Measurements from ENCODE around the gene GMDS.

The GMDS gene

GRCh38 chr6:1910621-1911407 is 334.6 kb downstream of the GMDS start:
- Histone ChIP-seq H3K4me3 (ENCODE audit: insufficient read depth, low read depth, low read length, poor library complexity, severe bottlenecking) (no peak overlapping the region), H3K27me3 (replicated peaks; ENCODE audit: control insufficient read depth, insufficient read depth, low read length, poor library complexity, severe bottlenecking) (no peaks in the 10 kb centered on the region), H3K36me3 (ENCODE audit: control insufficient read depth, insufficient read depth, low read length) (no peaks in the 10 kb centered on the region), H3K4me1 (ENCODE audit: control insufficient read depth, insufficient read depth, low read length, poor library complexity, severe bottlenecking) (no peaks in the 10 kb centered on the region), H3K27ac (ENCODE audit: insufficient read depth, low read length, poor library complexity, severe bottlenecking) (no peak overlapping the region), H3K9me3 (ENCODE audit: control insufficient read depth, low read length) (no peaks in the 10 kb centered on the region)
- DNase-seq, result no peak

DNA sequence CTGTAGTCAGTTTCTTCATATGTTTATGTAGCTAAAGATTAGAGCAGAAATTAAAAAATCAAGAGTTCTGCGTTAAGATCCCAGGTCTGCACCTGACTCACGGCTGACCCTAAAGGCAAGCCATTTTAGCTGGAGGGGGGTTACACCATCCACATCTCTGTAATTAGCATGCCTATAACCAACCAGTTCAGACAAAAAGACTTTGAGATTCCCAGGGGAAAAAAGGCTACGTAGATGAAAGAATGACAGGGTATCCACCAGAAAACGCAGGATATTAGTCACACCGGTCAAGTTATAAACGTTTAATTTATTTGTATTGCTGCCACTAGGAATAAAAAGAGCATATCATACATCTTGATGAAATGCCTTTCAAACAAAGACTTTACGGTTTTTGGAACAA is 336.6 kb downstream of the GMDS start:
- no peaks in the 10 kb centered on the region for H3K36me3 ChIP-seq (ENCODE audit: control insufficient read depth, insufficient read depth, low read length)
- H3K27ac ChIP-seq (ENCODE audit: insufficient read depth, low read length, poor library complexity, severe bottlenecking), result no peak overlapping the region
- no peaks in the 10 kb centered on the region for H3K4me1 ChIP-seq (ENCODE audit: control insufficient read depth, insufficient read depth, low read length, poor library complexity, severe bottlenecking)
- H3K9me3 ChIP-seq (ENCODE audit: control insufficient read depth, low read length), result no peaks in the 10 kb centered on the region
- no peak for DNase-seq
- no peak overlapping the region for H3K4me3 ChIP-seq (ENCODE audit: insufficient read depth, low read depth, low read length, poor library complexity, severe bottlenecking)
- no peaks in the 10 kb centered on the region for H3K27me3 ChIP-seq (replicated peaks; ENCODE audit: control insufficient read depth, insufficient read depth, low read length, poor library complexity, severe bottlenecking)

DNA sequence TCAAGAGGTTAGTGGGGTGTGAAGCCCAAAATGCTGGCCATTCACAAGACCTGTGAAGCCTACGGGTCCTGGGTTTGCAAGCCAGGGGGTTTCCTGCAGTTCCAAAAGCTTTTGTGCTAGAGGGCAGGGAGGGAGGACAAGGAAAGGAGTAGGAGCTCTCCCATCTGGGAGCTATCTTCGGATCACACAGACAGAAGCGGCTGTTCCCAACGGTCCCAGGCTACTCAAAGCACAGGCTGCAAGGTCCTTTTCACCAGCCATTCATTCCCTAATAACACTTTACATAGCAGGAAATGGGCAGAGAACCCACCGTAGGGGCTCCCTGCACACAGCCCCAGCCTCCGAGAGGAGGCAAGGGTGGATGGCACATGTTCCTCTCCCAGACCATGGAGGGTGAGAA is 338.8 kb downstream of the GMDS start:
- no peak for DNase-seq
- H3K4me3 ChIP-seq (ENCODE audit: insufficient read depth, low read depth, low read length, poor library complexity, severe bottlenecking), result no peak overlapping the region
- H3K4me1 ChIP-seq (ENCODE audit: control insufficient read depth, insufficient read depth, low read length, poor library complexity, severe bottlenecking), result no peaks in the 10 kb centered on the region
- no peaks in the 10 kb centered on the region for H3K9me3 ChIP-seq (ENCODE audit: control insufficient read depth, low read length)
- no peaks in the 10 kb centered on the region for H3K36me3 ChIP-seq (ENCODE audit: control insufficient read depth, insufficient read depth, low read length)
- no peaks in the 10 kb centered on the region for H3K27me3 ChIP-seq (replicated peaks; ENCODE audit: control insufficient read depth, insufficient read depth, low read length, poor library complexity, severe bottlenecking)
- H3K27ac ChIP-seq (ENCODE audit: insufficient read depth, low read length, poor library complexity, severe bottlenecking), result no peak overlapping the region

GRCh38 chr6:1906014-1906413 is 339.4 kb downstream of the GMDS start:
- Histone ChIP-seq H3K4me3 (ENCODE audit: insufficient read depth, low read depth, low read length, poor library complexity, severe bottlenecking) (no peak overlapping the region), H3K27me3 (replicated peaks; ENCODE audit: control insufficient read depth, insufficient read depth, low read length, poor library complexity, severe bottlenecking) (no peaks in the 10 kb centered on the region), H3K27ac (ENCODE audit: insufficient read depth, low read length, poor library complexity, severe bottlenecking) (no peak overlapping the region), H3K9me3 (ENCODE audit: control insufficient read depth, low read length) (no peaks in the 10 kb centered on the region), H3K4me1 (ENCODE audit: control insufficient read depth, insufficient read depth, low read length, poor library complexity, severe bottlenecking) (no peaks in the 10 kb centered on the region), H3K36me3 (ENCODE audit: control insufficient read depth, insufficient read depth, low read length) (no peaks in the 10 kb centered on the region)
- no peak for DNase-seq

DNA sequence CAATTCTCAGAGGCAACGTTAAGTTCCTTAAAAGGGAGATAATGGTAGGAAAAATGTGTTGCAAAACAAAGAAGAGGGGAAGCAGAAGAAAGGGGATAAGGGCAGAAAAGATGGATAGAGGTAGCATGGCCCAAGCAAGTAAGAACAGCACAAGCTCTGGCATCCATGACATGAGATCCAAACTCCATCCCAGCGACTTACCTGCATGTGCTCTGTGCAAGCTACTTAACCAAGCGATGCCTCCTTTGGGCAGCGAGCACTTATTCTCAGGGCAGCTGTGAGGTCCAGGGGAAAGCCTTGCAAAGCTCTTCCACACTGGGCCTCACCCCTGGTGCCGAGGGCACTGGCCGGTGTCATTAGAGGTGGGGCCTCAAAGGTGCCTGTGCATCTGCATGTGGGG is 340.5 kb downstream of the GMDS start:
- no peaks in the 10 kb centered on the region for H3K4me1 ChIP-seq (ENCODE audit: control insufficient read depth, insufficient read depth, low read length, poor library complexity, severe bottlenecking)
- no peak for DNase-seq
- H3K36me3 ChIP-seq (ENCODE audit: control insufficient read depth, insufficient read depth, low read length), result no peaks in the 10 kb centered on the region
- H3K27me3 ChIP-seq (replicated peaks; ENCODE audit: control insufficient read depth, insufficient read depth, low read length, poor library complexity, severe bottlenecking), result no peaks in the 10 kb centered on the region
- no peak overlapping the region for H3K27ac ChIP-seq (ENCODE audit: insufficient read depth, low read length, poor library complexity, severe bottlenecking)
- no peaks in the 10 kb centered on the region for H3K9me3 ChIP-seq (ENCODE audit: control insufficient read depth, low read length)
- no peak overlapping the region for H3K4me3 ChIP-seq (ENCODE audit: insufficient read depth, low read depth, low read length, poor library complexity, severe bottlenecking)

- Histone ChIP-seq H3K36me3 (ENCODE audit: control insufficient read depth, insufficient read depth, low read length) (no peaks in the 10 kb centered on the region), H3K9me3 (ENCODE audit: control insufficient read depth, low read length) (no peaks in the 10 kb centered on the region), H3K4me3 (ENCODE audit: insufficient read depth, low read depth, low read length, poor library complexity, severe bottlenecking) (no peak overlapping the region), H3K27ac (ENCODE audit: insufficient read depth, low read length, poor library complexity, severe bottlenecking) (no peak overlapping the region), H3K4me1 (ENCODE audit: control insufficient read depth, insufficient read depth, low read length, poor library complexity, severe bottlenecking) (no peaks in the 10 kb centered on the region), H3K27me3 (replicated peaks; ENCODE audit: control insufficient read depth, insufficient read depth, low read length, poor library complexity, severe bottlenecking) (no peaks in the 10 kb centered on the region)
- DNase-seq, result no peak
Observed at GRCh38 chr6:1904466-1904799, 341.0 kb downstream of the GMDS start.

DNA sequence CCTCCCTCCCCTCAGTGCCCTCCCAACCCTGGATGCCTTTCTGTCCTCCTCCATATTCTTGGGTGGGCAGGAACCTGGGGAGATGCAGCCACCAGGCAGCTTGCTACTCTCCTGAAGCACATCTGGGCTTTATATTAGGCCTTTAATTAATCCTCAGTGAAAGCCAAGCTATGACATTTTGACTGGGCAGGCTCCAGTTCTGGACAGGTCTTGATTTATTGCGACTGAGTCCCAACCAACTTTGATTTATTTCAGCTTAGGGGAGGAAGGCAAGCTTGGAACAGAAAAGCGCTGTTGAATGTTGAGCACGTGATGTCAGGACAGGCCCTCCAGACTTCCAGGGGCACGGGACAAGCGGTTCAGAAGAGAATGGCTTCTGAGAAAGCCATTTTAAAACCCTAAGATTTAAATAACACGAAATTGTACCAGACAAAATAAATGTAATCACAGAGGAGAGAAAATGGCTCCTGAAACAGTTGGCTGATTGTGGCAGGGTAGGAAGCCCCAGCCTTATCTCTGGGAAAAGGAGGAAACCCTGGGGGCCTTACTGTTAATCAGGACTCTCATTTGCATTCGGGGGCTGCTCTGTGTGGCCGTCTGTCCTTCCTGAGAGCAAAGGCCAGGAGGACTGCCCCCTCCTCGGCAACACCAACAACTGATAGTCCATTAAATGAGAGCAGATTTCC is 341.5 kb downstream of the GMDS start:
- Histone ChIP-seq H3K4me1 (ENCODE audit: control insufficient read depth, insufficient read depth, low read length, poor library complexity, severe bottlenecking) (no peaks in the 10 kb centered on the region), H3K27ac (ENCODE audit: insufficient read depth, low read length, poor library complexity, severe bottlenecking) (no peak overlapping the region), H3K4me3 (ENCODE audit: insufficient read depth, low read depth, low read length, poor library complexity, severe bottlenecking) (no peak overlapping the region), H3K9me3 (ENCODE audit: control insufficient read depth, low read length) (no peaks in the 10 kb centered on the region), H3K36me3 (ENCODE audit: control insufficient read depth, insufficient read depth, low read length) (no peaks in the 10 kb centered on the region), H3K27me3 (replicated peaks; ENCODE audit: control insufficient read depth, insufficient read depth, low read length, poor library complexity, severe bottlenecking) (no peaks in the 10 kb centered on the region)
- DNase-seq, result no peak

DNA sequence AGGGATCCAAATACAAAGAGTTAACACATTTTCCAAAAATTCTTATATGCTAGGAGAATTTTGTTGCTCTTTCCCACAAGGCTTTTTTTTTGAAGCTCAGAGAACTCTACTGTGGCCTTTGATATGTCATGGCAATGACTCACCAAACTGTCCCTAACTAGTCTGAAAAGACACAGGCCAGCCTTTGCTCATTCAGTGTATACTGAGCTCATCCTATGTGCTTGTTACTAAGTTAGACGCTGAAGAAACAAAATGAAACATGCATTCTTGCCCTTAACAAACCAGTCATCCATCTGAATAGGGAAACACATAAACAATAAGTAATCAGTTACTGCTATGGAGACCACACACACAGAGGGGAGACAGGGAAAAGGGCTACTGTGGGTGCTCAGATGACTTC is 343.8 kb downstream of the GMDS start:
- Histone ChIP-seq H3K9me3 (ENCODE audit: control insufficient read depth, low read length) (no peaks in the 10 kb centered on the region), H3K4me1 (ENCODE audit: control insufficient read depth, insufficient read depth, low read length, poor library complexity, severe bottlenecking) (no peaks in the 10 kb centered on the region), H3K4me3 (ENCODE audit: insufficient read depth, low read depth, low read length, poor library complexity, severe bottlenecking) (no peak overlapping the region), H3K27ac (ENCODE audit: insufficient read depth, low read length, poor library complexity, severe bottlenecking) (no peak overlapping the region), H3K36me3 (ENCODE audit: control insufficient read depth, insufficient read depth, low read length) (no peaks in the 10 kb centered on the region), H3K27me3 (replicated peaks; ENCODE audit: control insufficient read depth, insufficient read depth, low read length, poor library complexity, severe bottlenecking) (no peaks in the 10 kb centered on the region)
- DNase-seq, result no peak

- no peaks in the 10 kb centered on the region for H3K9me3 ChIP-seq (ENCODE audit: control insufficient read depth, low read length)
- no peaks in the 10 kb centered on the region for H3K27me3 ChIP-seq (replicated peaks; ENCODE audit: control insufficient read depth, insufficient read depth, low read length, poor library complexity, severe bottlenecking)
- no peak overlapping the region for H3K27ac ChIP-seq (ENCODE audit: insufficient read depth, low read length, poor library complexity, severe bottlenecking)
- no peak overlapping the region for H3K4me3 ChIP-seq (ENCODE audit: insufficient read depth, low read depth, low read length, poor library complexity, severe bottlenecking)
- no peaks in the 10 kb centered on the region for H3K36me3 ChIP-seq (ENCODE audit: control insufficient read depth, insufficient read depth, low read length)
- H3K4me1 ChIP-seq (ENCODE audit: control insufficient read depth, insufficient read depth, low read length, poor library complexity, severe bottlenecking), result no peaks in the 10 kb centered on the region
- no peak for DNase-seq
Observed at GRCh38 chr6:1896897-1897296, 348.5 kb downstream of the GMDS start.

GRCh38 chr6:1895721-1896120 is 349.7 kb downstream of the GMDS start:
- no peak overlapping the region for H3K27ac ChIP-seq (ENCODE audit: insufficient read depth, low read length, poor library complexity, severe bottlenecking)
- no peaks in the 10 kb centered on the region for H3K4me1 ChIP-seq (ENCODE audit: control insufficient read depth, insufficient read depth, low read length, poor library complexity, severe bottlenecking)
- no peak overlapping the region for H3K4me3 ChIP-seq (ENCODE audit: insufficient read depth, low read depth, low read length, poor library complexity, severe bottlenecking)
- H3K36me3 ChIP-seq (ENCODE audit: control insufficient read depth, insufficient read depth, low read length), result no peaks in the 10 kb centered on the region
- H3K9me3 ChIP-seq (ENCODE audit: control insufficient read depth, low read length), result no peaks in the 10 kb centered on the region
- no peak for DNase-seq
- H3K27me3 ChIP-seq (replicated peaks; ENCODE audit: control insufficient read depth, insufficient read depth, low read length, poor library complexity, severe bottlenecking), result no peaks in the 10 kb centered on the region
